IPS-11a (cell line): ENCODE data around the gene NKIRAS2.
"Not testable (repeated sequence)": the region's sequence is repeated elsewhere in the genome, so short reads cannot be mapped to it uniquely, and the experiment has no call there.

ENCODE experiments used
- H3K4me3 ChIP-seq: one replicate; pipeline ENCODE4 v1.5.1; 2013; ENCODE audit warnings: low read depth, low read length, control low read depth

The NKIRAS2 gene

DNA sequence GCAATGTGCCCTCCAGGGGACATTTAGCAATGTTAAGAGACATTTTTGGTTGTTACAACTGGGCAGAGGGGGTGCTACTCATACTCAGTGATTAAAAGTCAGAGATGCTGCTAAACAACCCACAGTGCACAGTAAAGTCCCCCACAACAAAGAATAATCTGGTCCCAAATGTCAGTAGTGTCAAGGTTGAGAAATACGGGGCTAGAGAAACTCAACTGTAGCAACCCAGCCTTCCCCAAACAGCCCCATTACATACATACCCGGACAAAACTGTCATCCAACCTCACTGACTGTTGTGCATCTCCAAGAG lies 23.1 kb upstream of the NKIRAS2 start:
- no peak overlapping the region for H3K4me3 ChIP-seq

DNA sequence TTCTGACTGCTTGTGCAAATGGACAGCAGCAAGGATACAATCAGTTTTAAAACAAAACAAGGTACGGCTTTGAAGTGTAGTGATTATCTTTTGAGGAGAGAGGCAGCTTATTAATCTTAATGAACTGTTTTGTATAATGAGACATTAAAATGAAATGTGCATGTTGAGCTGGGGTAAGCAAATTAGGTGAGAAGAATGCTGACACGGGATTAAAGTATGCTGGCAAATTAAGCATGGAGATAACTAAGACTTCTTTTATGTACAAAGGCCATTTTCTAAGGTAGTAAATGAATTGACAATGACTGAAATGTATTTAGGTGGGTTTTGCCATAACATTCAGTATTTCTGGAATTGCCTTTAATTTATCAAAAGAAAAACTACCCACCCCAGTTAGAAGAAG lies 21.4 kb upstream of the NKIRAS2 start:
- no peak overlapping the region for H3K4me3 ChIP-seq

GRCh38 chr17:42000413-42001133 lies 19.3 kb upstream of the NKIRAS2 start:
- no peak overlapping the region for H3K4me3 ChIP-seq

DNA sequence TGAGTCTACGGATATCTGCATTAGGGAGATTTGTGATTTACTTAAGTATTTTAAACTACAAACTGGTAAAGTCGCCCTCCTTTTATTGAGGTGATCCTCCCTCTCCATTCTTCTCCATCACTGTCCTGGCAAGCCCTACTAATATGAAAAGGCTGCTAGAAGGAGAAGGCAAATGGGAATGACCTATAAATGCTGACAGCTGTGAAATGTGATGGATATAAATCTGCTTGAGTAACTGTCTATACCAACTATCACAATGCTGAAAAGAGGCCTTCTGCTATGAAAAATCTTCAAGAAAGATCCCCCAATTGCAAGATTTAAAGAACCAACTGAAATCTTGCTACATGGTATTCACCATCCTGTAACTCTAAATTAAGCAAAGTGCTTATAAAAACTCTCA lies 18.2 kb upstream of the NKIRAS2 start:
- no peak overlapping the region for H3K4me3 ChIP-seq

DNA sequence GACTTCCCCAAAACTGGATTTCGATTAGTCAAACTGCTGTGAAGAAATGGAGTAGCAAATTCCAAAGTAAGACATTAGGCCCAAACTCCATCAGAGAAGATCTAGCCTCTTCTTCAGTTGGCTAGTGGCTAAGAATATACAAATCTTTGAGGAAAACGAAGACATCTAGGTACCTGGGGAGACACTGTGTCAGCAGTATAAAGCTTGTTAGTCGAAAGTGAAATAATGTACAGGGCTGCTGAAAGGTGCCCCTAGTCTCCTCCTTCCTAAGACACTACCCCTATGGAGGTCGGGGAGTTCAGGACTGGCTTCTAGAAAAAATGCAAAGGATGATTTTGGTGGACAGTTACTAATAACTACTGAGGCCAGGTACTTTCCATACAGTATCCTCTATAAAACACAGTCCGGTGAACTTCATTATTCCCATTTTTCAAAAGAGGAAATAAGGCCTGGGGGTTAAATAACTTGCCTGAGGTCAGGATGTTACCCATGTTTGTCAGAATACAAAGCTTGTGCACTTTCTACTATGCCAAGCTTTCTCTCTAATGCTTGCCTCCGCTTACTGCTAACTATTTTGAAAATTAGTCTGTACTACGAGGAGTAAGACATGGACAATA lies 17.6 kb upstream of the NKIRAS2 start:
- H3K4me3 ChIP-seq: no peak overlapping the region

DNA sequence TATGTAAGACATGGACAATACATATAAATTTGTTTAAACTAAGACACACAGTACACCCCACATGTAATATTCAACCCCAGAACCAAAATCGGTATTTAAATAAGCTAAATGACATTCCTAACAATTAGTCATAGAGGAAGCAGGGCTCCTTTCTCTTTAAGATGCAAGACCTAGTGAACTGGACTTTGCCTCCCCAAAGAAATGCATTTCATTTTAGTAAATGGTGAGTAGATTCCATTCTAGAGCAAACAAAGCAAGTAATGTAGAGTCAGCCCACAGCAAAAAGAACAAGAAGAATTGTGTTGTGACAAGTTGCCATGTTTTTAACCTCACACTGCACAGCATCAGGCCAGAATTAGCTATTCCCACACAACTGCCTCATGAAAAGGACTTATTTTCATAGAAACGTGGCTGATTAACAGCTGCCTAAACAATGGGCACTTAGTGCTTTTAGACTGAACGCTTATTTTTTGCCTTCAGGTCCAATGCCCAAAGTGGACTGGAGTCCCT lies 17.0 kb upstream of the NKIRAS2 start:
- no peak overlapping the region for H3K4me3 ChIP-seq

- no peak overlapping the region for H3K4me3 ChIP-seq
Observed at GRCh38 chr17:42005166-42005565, 14.7 kb upstream of the NKIRAS2 start.

- no peak overlapping the region for H3K4me3 ChIP-seq
Observed at GRCh38 chr17:42009170-42009569, 10.7 kb upstream of the NKIRAS2 start.

GRCh38 chr17:42010266-42010680 lies 9.6 kb upstream of the NKIRAS2 start:
- not testable (repeated sequence) for H3K4me3 ChIP-seq

DNA sequence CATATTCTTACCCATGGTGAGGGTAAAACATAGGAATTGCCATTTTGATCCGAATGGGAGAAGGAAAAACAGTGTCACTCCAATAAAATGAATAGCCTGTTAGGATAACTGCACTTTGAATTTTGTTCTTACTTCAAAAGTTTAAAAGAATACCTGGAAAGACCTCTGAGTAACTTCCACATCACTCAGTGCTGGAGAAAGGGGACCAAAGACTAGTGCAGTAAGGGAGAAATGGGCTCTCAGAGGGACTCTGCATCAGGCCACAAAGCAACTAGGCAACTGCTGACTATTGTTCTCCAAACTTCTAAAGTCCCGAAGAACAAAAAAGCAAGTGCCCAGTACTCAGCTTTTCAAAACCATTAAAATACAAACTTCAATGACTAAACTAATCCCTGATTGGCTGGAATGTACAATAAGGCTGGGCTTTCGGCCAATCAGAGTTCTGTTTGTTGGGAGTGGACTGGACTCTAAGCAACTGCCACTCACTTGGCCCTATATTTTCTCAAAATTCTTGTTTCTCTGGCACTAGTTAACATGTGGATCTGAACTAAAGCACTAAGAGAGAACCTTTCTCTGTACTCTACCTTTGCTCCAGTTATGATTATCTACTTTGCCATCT lies 8.9 kb upstream of the NKIRAS2 start:
- H3K4me3 ChIP-seq: no peak overlapping the region

DNA sequence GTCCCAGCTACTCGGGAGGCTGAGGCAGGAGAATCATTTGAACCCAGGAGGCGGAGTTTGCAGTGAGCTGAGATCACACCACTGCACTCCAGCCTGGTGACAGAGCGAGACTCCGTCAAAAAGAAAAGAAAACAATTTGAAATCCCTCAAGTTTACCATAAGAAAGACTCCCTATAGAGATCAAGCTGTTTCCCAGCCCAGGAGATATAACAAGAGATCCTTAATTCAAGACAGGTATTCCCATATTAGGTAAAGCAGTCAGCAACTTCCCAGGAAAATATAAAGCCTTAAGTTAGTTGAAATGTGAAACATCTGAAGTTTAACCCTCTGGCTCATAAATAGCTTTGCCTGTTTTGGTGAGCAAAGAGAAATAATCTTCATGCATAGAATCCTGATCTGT lies 7.5 kb upstream of the NKIRAS2 start:
- H3K4me3 ChIP-seq: not testable (repeated sequence)

DNA sequence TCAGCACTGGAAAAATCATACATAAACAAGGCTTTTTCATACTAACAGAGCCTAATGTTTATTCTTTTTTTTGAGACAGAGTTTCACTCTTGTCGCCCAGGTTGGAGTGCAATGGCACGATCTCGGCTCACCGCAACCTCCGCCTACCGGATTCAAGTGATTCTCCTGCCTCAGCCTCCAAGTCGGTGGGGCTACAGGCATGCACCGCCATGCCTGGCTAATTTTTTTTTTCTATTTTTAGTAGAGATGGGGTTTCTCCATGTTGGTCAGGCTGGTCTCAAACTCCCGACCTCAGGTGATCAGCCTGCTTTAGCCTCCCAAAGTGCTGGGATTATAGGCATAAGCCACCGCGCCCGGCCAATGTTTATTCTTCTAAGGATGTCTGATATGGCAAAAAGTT lies 6.2 kb upstream of the NKIRAS2 start:
- not testable (repeated sequence) for H3K4me3 ChIP-seq

DNA sequence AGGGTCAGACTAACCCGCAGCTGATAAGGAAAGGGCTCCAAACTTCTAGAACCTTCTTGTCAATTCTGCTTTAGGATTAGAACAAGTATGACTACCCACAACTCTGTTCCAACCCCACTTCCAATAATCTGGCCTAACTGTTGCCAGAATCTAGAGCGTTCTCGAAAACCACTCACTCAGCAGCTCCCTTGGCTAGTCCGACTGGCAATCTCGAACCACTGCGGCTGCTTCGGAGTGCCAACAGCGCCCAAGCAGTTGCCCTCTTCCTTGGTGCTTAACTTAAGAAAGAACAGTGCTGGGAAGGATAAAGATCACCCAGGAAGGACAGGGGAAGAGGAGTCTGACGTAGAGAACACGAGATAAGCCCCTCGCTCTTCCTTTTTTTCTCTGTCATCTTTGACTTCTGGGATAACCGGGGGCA lies 3.5 kb upstream of the NKIRAS2 start:
- H3K4me3 ChIP-seq: peak overlapping the region; percentile 97

- H3K4me3 ChIP-seq: peak within 1 kb of the TSS; percentile 97
Observed at GRCh38 chr17:42016941-42017865, 2.7 kb upstream of the NKIRAS2 start, which contains the start of gene DNAJC7. DNAJC7 (minus strand) TSS chr17:42017439; CDS start chr17:42017416, 23 bp downstream.

- H3K4me3 ChIP-seq: peak overlapping the region; percentile 97
Observed at GRCh38 chr17:42017866-42018200, 2.1 kb upstream of the NKIRAS2 start.

- H3K4me3 ChIP-seq: peak overlapping the region; percentile 97
Observed at GRCh38 chr17:42018339-42018738, 1.6 kb upstream of the NKIRAS2 start.

- no peak overlapping the region for H3K4me3 ChIP-seq
Observed at GRCh38 chr17:42018988-42019387, 902 bp upstream of the NKIRAS2 start.

- H3K4me3 ChIP-seq: peak overlapping the region; percentile 86
Observed at GRCh38 chr17:42020845-42021244, 955 bp downstream of the NKIRAS2 start.

DNA sequence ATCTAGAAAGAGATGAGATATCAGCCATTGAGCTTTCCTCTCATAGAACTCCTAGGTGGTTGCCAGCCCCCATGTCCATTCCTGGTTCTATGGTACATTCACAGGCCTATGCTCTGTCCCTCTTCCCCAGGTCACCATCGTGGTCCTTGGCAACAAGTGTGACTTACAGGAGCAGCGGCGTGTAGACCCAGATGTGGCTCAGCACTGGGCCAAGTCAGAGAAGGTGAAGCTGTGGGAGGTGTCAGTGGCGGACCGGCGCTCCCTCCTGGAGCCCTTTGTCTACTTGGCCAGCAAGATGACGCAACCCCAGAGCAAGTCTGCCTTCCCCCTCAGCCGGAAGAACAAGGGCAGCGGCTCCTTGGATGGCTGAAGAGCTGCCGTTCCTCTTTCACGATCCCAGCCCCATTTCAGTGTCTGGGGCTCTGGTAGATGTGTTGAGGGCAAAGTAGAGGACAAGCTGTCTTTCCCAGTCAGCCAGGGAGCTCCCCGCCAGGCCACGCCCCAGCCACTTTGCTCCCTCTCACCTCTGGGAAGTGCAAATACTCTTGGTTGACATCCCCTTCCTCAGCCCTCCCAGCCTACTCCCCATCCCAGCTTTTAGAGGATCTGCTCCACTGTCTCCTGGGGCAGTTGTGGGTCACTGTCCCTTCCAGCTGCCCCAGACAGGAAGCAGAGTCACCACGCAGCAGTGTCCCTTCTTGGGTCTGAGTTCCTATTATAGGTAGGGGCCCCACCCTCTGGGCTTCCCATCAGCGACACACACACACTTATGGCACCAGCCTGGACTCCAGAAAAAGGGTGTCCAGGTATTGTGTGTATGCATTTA lies 3.8 kb downstream of the NKIRAS2 start:
- H3K4me3 ChIP-seq: no peak overlapping the region

DNA sequence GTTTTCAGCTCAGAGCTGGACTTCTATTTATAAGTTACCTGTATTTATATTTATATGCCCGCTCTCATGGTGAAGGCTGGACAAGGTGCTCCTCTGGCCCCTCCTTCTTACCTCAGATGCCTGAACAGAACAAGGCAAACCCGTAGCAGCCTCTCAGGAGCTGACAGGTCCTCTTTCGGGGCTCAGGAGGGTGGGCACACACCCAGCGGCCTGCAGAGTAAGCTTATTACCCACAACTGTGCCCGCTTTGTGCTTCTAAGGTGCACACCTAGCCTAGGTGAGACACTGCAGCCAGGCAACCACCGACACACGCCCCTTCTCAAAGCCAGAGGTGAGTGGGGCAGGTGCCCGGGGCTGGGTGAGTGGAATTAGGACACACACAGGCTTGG lies 5.3 kb downstream of the NKIRAS2 start:
- no peak overlapping the region for H3K4me3 ChIP-seq
